ENCODE data around the gene FBXL3.
A peak's percentile ranks its signal among the peaks of the same experiment; 100 is the strongest.
"Not testable (repeated sequence)": the region's sequence is repeated elsewhere in the genome, so short reads cannot be mapped to it uniquely, and the experiment has no call there.

FBXL3 gene

GRCh38 chr13:76982061-76982460 lies 44.9 kb downstream of the FBXL3 start:
- no peak for DNase-seq

GRCh38 chr13:76980075-76980718 lies 46.8 kb downstream of the FBXL3 start:
- DNase-seq, result peak; percentile 90

- no peak for DNase-seq
These were observed 50.0 kb downstream of the FBXL3 start for GRCh38 chr13:76976929-76977328.

- no peak for DNase-seq
These were observed 50.5 kb downstream of the FBXL3 start for GRCh38 chr13:76976490-76976889.

- DNase-seq, result no peak
These were observed 51.1 kb downstream of the FBXL3 start for GRCh38 chr13:76975863-76976262.

- DNase-seq, result no peak
These were observed 52.4 kb downstream of the FBXL3 start for GRCh38 chr13:76974618-76974975.

GRCh38 chr13:76973920-76974617 lies 52.9 kb downstream of the FBXL3 start:
- DNase-seq, result no peak

GRCh38 chr13:76971851-76972829 lies 54.8 kb downstream of the FBXL3 start:
- DNase-seq, result no peak

GRCh38 chr13:76971215-76971614 lies 55.7 kb downstream of the FBXL3 start:
- DNase-seq, result no peak

- DNase-seq, result no peak
These were observed 57.2 kb downstream of the FBXL3 start for GRCh38 chr13:76969488-76970365.

GRCh38 chr13:76968041-76968440 lies 58.9 kb downstream of the FBXL3 start:
- no peak for DNase-seq

GRCh38 chr13:76967031-76967430 lies 59.9 kb downstream of the FBXL3 start:
- no peak for DNase-seq

GRCh38 chr13:76965759-76966421 lies 61.1 kb downstream of the FBXL3 start:
- DNase-seq, result no peak

GRCh38 chr13:76959734-76960133 lies 67.2 kb downstream of the FBXL3 start:
- not testable (repeated sequence) for DNase-seq

GRCh38 chr13:76958841-76959432 lies 68.0 kb downstream of the FBXL3 start:
- no peak for DNase-seq

GRCh38 chr13:76955661-76956060 lies 71.3 kb downstream of the FBXL3 start:
- no peak for DNase-seq
